Suprapubic skin (tissue), 3 donors: ENCODE data around the gene KIFBP.

ENCODE experiments used
- CTCF ChIP-seq, 2 donors: fragments of 200-600 bp in 1 of 2; fragments of 450-650 bp in 1 of 2; sonication (generic) in 1 of 2; IDR thresholded peaks; one replicate each; pipeline ENCODE4 v1.5.1; 2016 to 2019; ENCODE audit warnings: antibody characterized with exemption in 2 of 2, mild to moderate bottlenecking in 1 of 2, moderate library complexity in 1 of 2
- POLR2AphosphoS5 ChIP-seq, 3 donors: sonication (generic); formaldehyde crosslinking; IDR thresholded peaks; one replicate each; pipeline ENCODE4 v1.6.1; 2017; ENCODE audit warnings: antibody characterized with exemption in 3 of 3

GRCh38 chr10:68989317-68989990, 851 bp downstream of the KIFBP start:
- TF ChIP-seq CTCF (IDR thresholded peaks at IDR 0.05): no peak
- no peak for TF ChIP-seq POLR2AphosphoS5 (IDR thresholded peaks at IDR 0.05)
